K562 (cell line): ENCODE measurements around the gene RPL9. TPM values are rescaled to one million over a fixed set of nuclear protein-coding genes. Genes with fewer than 3 reads are reported as not detected.

Experiments used
- ATAC-seq: fragments of 200-7000 bp; cut with Tn5 transposase; 3 replicates; pipeline ENCODE4 v1.9.1; 2020; ENCODE audit warnings: moderate library complexity
- BruUV-seq: library from RNA; stranded (reverse); fragments of 400-500 nt; replicated peaks from 2 replicates; lab custom pipeline; 2021; lab: Mats Ljungman, UMichigan
- CTCF ChIA-PET: fragments of 300-600 bp; formaldehyde crosslinking; extraction: SDS; loops from one replicate; lab custom pipeline; 2021; ENCODE audit warnings: low intra/inter-chr PET ratio; lab: Yijun Ruan, JAX
- POLR2A ChIA-PET: fragments of 300-600, 350-650 bp; sonication (Branson Sonifier 250); formaldehyde crosslinking; extraction: SDS; loops from one replicate; lab custom pipeline; 2021; ENCODE audit warnings: antibody characterized with exemption, inconsistent platforms; lab: Yijun Ruan, JAX
- DNase-seq, 4 experiments: peaks; one replicate each; pipeline versions ENCODE4 v3.0.0 to v3.0.0-alpha.2; 2011 to 2018; ENCODE audit warnings: low spot score in 3 of 4, mixed read lengths in 3 of 4; ENCODE audit errors: extremely low read depth in 1 of 4
- FAIRE-seq: peaks from 2 replicates; lab custom pipeline; 2011; peaks lifted over from hg19 to GRCh38; lab: Jason Lieb, UNC
- H2AFZ ChIP-seq: 2 replicates; pipeline ENCODE4 v1.6.0; 2011; ENCODE audit warnings: low read depth, low read length, control low read depth, inconsistent platforms
- H3K27ac ChIP-seq: fragments of 200-600 bp; 3 replicates; pipeline ENCODE4 v1.8.0; 2011; ENCODE audit warnings: low read depth, mild to moderate bottlenecking, control low read depth, inconsistent platforms, low read length, moderate library complexity, mixed read lengths; ENCODE audit errors: extremely low read depth
- H3K27me3 ChIP-seq, 2 experiments: fragments of 300-600 bp in 1 of 2; 2 replicates in 1 of 2; 3 replicates in 1 of 2; pipeline versions ENCODE4 v1.6.0 to v1.8.0; 2011; ENCODE audit warnings: inconsistent platforms in 2 of 2, low read length in 2 of 2, mild to moderate bottlenecking in 1 of 2, mixed read lengths in 1 of 2, moderate library complexity in 1 of 2; ENCODE audit not compliant: control insufficient read depth in 2 of 2, insufficient read depth in 2 of 2
- H3K36me3 ChIP-seq: fragments of 300-600 bp; 3 replicates; pipeline ENCODE4 v1.8.0; 2011; ENCODE audit warnings: mild to moderate bottlenecking, low read length, inconsistent platforms; ENCODE audit not compliant: control insufficient read depth, insufficient read depth
- H3K4me1 ChIP-seq, 2 experiments: fragments of 200-600 bp in 1 of 2; replicated peaks in 1 of 2; 2 replicates in 1 of 2; 3 replicates in 1 of 2; pipeline versions ENCODE4 v1.5.1 to v1.8.0; 2011; ENCODE audit warnings: inconsistent platforms in 2 of 2, low read length in 2 of 2, mild to moderate bottlenecking in 1 of 2, mixed read lengths in 1 of 2, moderate library complexity in 1 of 2; ENCODE audit not compliant: control insufficient read depth in 2 of 2, insufficient read depth in 2 of 2
- H3K4me2 ChIP-seq: 2 replicates; pipeline ENCODE4 v1.6.1; 2011; ENCODE audit warnings: low read length, control low read depth, inconsistent platforms, mixed read lengths; ENCODE audit not compliant: insufficient read depth
- H3K4me3 ChIP-seq: fragments of 200-600 bp; sonication (generic), shearing (Covaris generic); 2 replicates; pipeline ENCODE4 v1.5.1; 2016; ENCODE audit warnings: control low read depth, inconsistent platforms
- H3K79me2 ChIP-seq: fragments of 200-600 bp; 3 replicates; pipeline ENCODE4 v1.8.0; 2011; ENCODE audit warnings: low read length, inconsistent platforms; ENCODE audit not compliant: control insufficient read depth, insufficient read depth
- H3K9ac ChIP-seq, 2 experiments: 2 replicates each; pipeline versions ENCODE4 v1.6.0 to v1.6.1; 2011; ENCODE audit warnings: low read depth in 2 of 2, low read length in 2 of 2, control low read depth in 1 of 2, inconsistent platforms in 1 of 2, mild to moderate bottlenecking in 1 of 2, mixed read lengths in 1 of 2; ENCODE audit not compliant: insufficient read depth in 1 of 2
- H3K9me1 ChIP-seq: one replicate; pipeline ENCODE4 v1.6.0; 2011; ENCODE audit warnings: inconsistent platforms, mild to moderate bottlenecking, low read length, moderate library complexity; ENCODE audit not compliant: control insufficient read depth, insufficient read depth
- H3K9me3 ChIP-seq: replicated peaks from 2 replicates; pipeline ENCODE4 v1.5.1; 2011; ENCODE audit warnings: low read depth, low read length, inconsistent platforms; ENCODE audit not compliant: control insufficient read depth, insufficient read depth
- H4K20me1 ChIP-seq: replicated peaks from 2 replicates; pipeline ENCODE4 v1.6.1; 2011; ENCODE audit warnings: low read length, inconsistent platforms, mixed read lengths; ENCODE audit not compliant: control insufficient read depth, insufficient read depth
- CBX8 ChIP-seq: fragments of 200-600 bp; sonication (generic); IDR thresholded peaks from 2 replicates; pipeline ENCODE4 v1.6.1; 2012; ENCODE audit warnings: borderline replicate concordance, mixed run types, low read depth, mild to moderate bottlenecking, moderate library complexity, mixed read lengths, low read length, control low read depth, inconsistent platforms; ENCODE audit not compliant: poor library complexity, severe bottlenecking; ENCODE audit errors: extremely low read depth
- E2F5 ChIP-seq: sonication (generic); formaldehyde crosslinking; IDR thresholded peaks from 2 replicates; pipeline ENCODE4 v1.8.0; 2022; ENCODE audit warnings: mild to moderate bottlenecking, missing genetic modification reagents
- ETS1 ChIP-seq: conservative IDR thresholded peaks from 2 replicates; pipeline ENCODE4 v1.6.1; 2011; ENCODE audit warnings: low read depth, mild to moderate bottlenecking, low read length; ENCODE audit not compliant: control insufficient read depth
- MCM5 ChIP-seq: fragments of 450-650 bp; IDR thresholded peaks from 2 replicates; pipeline ENCODE4 v1.6.1; 2016; ENCODE audit warnings: low read depth
- PML ChIP-seq: IDR thresholded peaks from 2 replicates; pipeline ENCODE4 v1.6.1; 2012; ENCODE audit warnings: low read length, inconsistent platforms
- POLR2H ChIP-seq: IDR thresholded peaks from 2 replicates; pipeline ENCODE4 v1.6.1; 2016; ENCODE audit warnings: missing genetic modification characterization, low read depth, mild to moderate bottlenecking, control low read depth, missing compliant biosample characterization, moderate library complexity
- RBM17 ChIP-seq: fragments of 200-400 bp; formaldehyde crosslinking; IDR thresholded peaks from 2 replicates; pipeline ENCODE4 v1.6.1; 2017; ENCODE audit warnings: low read depth, mild to moderate bottlenecking, low read length, borderline replicate concordance
- ZSCAN32 ChIP-seq: fragments of 450-650 bp; formaldehyde crosslinking; IDR thresholded peaks from 2 replicates; pipeline ENCODE4 v1.4.0; 2020; ENCODE audit warnings: mild to moderate bottlenecking, moderate library complexity
- WGBS: fragments of 100-300 bp; shearing (Covaris generic); methylation state at CpG from one replicate; pipeline ENCODE4 v1.1.6; 2016; ENCODE audit warnings: low coverage, mixed read lengths; ENCODE audit not compliant: insufficient coverage; ENCODE audit errors: missing lambda C conversion rate; 5-methylcytosine and 5-hydroxymethylcytosine counted together
- in situ Hi-C: fragments of 300-500 bp; cut with MboI; formaldehyde crosslinking; loops from 4 replicates; pipeline ENCODE4 v1.15.0; 2018; ENCODE audit warnings: inconsistent platforms, mixed read lengths
- intact Hi-C: fragments of 100-400 bp; cut with micrococcal nuclease; formaldehyde crosslinking; loops from 2 replicates; pipeline ENCODE4 v1.14.2; 2022
- polyA plus RNA-seq, 8 experiments: library from polyadenylated mRNA; depleted of rRNA in 4 of 8; stranded (reverse) in 5 of 8; unstranded in 3 of 8; fragments of >200 nt; fragmentation: Nextera tagmentation in 2 of 8; fragmentation: Illumina TruSeq in 1 of 8; extraction: Ambion mirVana in 2 of 8; extraction: Trizol in 1 of 8; gene quantifications; 2 replicates each; pipeline versions ENCODE4 v1.2.1 to v1.2.3, GENCODE V29; 2011 to 2014; ENCODE audit warnings: inconsistent platforms in 1 of 8, missing spikeins in 1 of 8
- total RNA-seq, 7 experiments: library from RNA; depleted of rRNA in 6 of 7; stranded (reverse); fragments of >200 nt in 6 of 7; fragmentation: Illumina TruSeq in 2 of 7; extraction: Trizol in 2 of 7; gene quantifications; 2 replicates each; pipeline versions ENCODE4 v1.2.1 to v1.2.3, GENCODE V29; 2011 to 2021; ENCODE audit warnings: low replicate concordance in 1 of 7

The RPL9 gene
- total and polyA plus RNA-seq, 9 of the 15 experiments (the other 6 are each of a cell fraction or from before 2014, with no cell fraction given) = 1,925 to 5,178 (median 3,033) TPM

GRCh38 chr4:39495446-39496213 is 36.9 kb upstream of the RPL9 start (continued):
- TF ChIP-seq E2F5 (CRISPR knock-in tag) (no peak), RBM17 (no peak), POLR2H (tag) (no peak), ETS1 (no peak), PML (no peak), CBX8 (no peak), MCM5 (no peak)

DNA sequence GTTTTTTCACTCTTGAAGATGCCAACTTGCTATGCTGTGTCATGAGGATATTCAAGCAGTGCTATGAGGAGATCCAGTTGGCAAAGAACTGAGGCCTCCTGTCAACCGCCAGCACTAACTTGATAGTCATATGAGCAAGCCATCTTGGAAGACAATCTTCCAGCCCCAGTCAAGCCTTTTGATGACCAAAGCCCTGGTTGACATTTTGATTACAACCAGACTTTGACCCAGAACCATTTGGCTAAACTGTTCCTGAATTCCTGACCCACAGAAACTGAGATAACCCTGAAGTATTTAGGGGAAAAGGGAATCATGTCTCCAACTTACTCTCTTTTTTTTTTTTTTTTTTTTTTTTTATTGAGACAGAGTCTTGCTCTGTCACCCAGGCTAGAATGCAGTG is 35.6 kb upstream of the RPL9 start:
- H3K36me3 ChIP-seq = peaks cover 3% of the 10 kb centered on the region; the same call in 1 of the 3 replicates
- H2AFZ ChIP-seq = no peak overlapping the region
- DNase-seq (no peak), FAIRE-seq (no peak), ATAC-seq (no peak)
- H3K4me2 ChIP-seq = no peak overlapping the region
- no peaks in the 10 kb centered on the region for H4K20me1 ChIP-seq
- H3K9me3 ChIP-seq = no peaks in the 10 kb centered on the region
- BruUV-seq = no TSS peak
- no peak overlapping the region for H3K27ac ChIP-seq
- no peaks in the 10 kb centered on the region; a peak in 1 of 5 replicates for H3K4me1 ChIP-seq
- no peaks in the 10 kb centered on the region for H3K79me2 ChIP-seq
- intact Hi-C loops = no loop called here
- H3K4me3 ChIP-seq = no peak overlapping the region
- WGBS = 45% methylated on average over 1 of the region's 1 CpG
- ChIA-PET POLR2A (no interaction called here), CTCF (no interaction called here)
- H3K9ac ChIP-seq = no peak overlapping the region
- in situ Hi-C loops = no loop called here
- H3K9me1 ChIP-seq = no peaks in the 10 kb centered on the region
- H3K27me3 ChIP-seq = no peaks in the 10 kb centered on the region
- TF ChIP-seq ZSCAN32 (CRISPR knock-in tag) = no peak
